SU-DHL-6 (cell line): ENCODE results near the gene CEP55.

Source experiments
- H2AFZ ChIP-seq: fragments of 200-600 bp; sonication (generic); 2 replicates; pipeline ENCODE4 v1.6.1; 2014; ENCODE audit warnings: low read depth, mild to moderate bottlenecking, moderate library complexity, mixed read lengths, antibody characterized with exemption, low read length; ENCODE audit not compliant: severe bottlenecking
- H3F3A ChIP-seq: fragments of 200-600 bp; shearing (Covaris generic); 2 replicates; pipeline ENCODE4 v1.6.0; 2016; ENCODE audit warnings: antibody characterized with exemption, mild to moderate bottlenecking; ENCODE audit not compliant: insufficient read depth
- H3K27ac ChIP-seq: fragments of 200-600 bp; sonication (generic); 2 replicates; pipeline ENCODE4 v1.5.1; 2016; ENCODE audit warnings: low read depth, mild to moderate bottlenecking, low read length, moderate library complexity, mixed read lengths
- H3K27me3 ChIP-seq: fragments of 200-600 bp; sonication (generic), shearing (Covaris generic); 2 replicates; pipeline ENCODE4 v1.6.0; 2014; ENCODE audit warnings: mild to moderate bottlenecking, low read length
- H3K36me3 ChIP-seq: fragments of 200-600 bp; sonication (generic); 2 replicates; pipeline ENCODE4 v1.6.1; 2014; ENCODE audit warnings: mild to moderate bottlenecking, low read length, mixed read lengths
- H3K4me2 ChIP-seq: fragments of 300-600, 200-600 bp; shearing (Covaris generic), sonication (generic); 2 replicates; pipeline ENCODE4 v1.6.0; 2014; ENCODE audit warnings: low read length, low read depth, mild to moderate bottlenecking; ENCODE audit not compliant: poor library complexity, severe bottlenecking
- H3K4me3 ChIP-seq: fragments of 200-600 bp; sonication (generic); 2 replicates; pipeline ENCODE4 v1.5.1; 2014; ENCODE audit warnings: antibody characterized with exemption, low read length, mild to moderate bottlenecking, mixed read lengths; ENCODE audit not compliant: insufficient read depth, poor library complexity, severe bottlenecking
- H3K79me2 ChIP-seq: fragments of 200-600 bp; sonication (generic); 2 replicates; pipeline ENCODE4 v1.6.1; 2014; ENCODE audit warnings: mild to moderate bottlenecking, low read length, moderate library complexity; ENCODE audit not compliant: insufficient read depth
- H3K9ac ChIP-seq: fragments of 200-600 bp; sonication (generic); 2 replicates; pipeline ENCODE4 v1.7.0; 2014; ENCODE audit warnings: mild to moderate bottlenecking, low read length
- H3K9me2 ChIP-seq: fragments of 200-600 bp; sonication (generic); replicated peaks from 2 replicates; pipeline ENCODE4 v1.6.1; 2014; ENCODE audit warnings: low read length; ENCODE audit not compliant: insufficient read depth
- H3K9me3 ChIP-seq: fragments of 200-600 bp; sonication (generic); 2 replicates; pipeline ENCODE4 v1.6.1; 2014; ENCODE audit warnings: low read length, mixed read lengths; ENCODE audit not compliant: insufficient read depth
- H4K20me1 ChIP-seq: fragments of 200-600 bp; sonication (generic); 2 replicates; pipeline ENCODE4 v1.6.1; 2014; ENCODE audit warnings: low read depth, mild to moderate bottlenecking, antibody characterized with exemption, low read length, moderate library complexity, mixed read lengths
- EZH2phosphoT487 ChIP-seq: fragments of 200-600 bp; sonication (generic), shearing (Covaris generic); conservative IDR thresholded peaks from 2 replicates; pipeline ENCODE4 v1.6.1; 2018; ENCODE audit warnings: mild to moderate bottlenecking, antibody characterized with exemption, low read length, moderate library complexity, mixed read lengths
- TF ChIP-seq, protein P1 (sequence below): fragments of 200-600 bp; sonication (generic); IDR thresholded peaks from one replicate; pipeline ENCODE4 v1.5.1; 2017; ENCODE audit warnings: antibody characterized with exemption, mild to moderate bottlenecking, low read length, moderate library complexity; ENCODE audit not compliant: insufficient read depth, poor library complexity, severe bottlenecking

Gene CEP55

DNA sequence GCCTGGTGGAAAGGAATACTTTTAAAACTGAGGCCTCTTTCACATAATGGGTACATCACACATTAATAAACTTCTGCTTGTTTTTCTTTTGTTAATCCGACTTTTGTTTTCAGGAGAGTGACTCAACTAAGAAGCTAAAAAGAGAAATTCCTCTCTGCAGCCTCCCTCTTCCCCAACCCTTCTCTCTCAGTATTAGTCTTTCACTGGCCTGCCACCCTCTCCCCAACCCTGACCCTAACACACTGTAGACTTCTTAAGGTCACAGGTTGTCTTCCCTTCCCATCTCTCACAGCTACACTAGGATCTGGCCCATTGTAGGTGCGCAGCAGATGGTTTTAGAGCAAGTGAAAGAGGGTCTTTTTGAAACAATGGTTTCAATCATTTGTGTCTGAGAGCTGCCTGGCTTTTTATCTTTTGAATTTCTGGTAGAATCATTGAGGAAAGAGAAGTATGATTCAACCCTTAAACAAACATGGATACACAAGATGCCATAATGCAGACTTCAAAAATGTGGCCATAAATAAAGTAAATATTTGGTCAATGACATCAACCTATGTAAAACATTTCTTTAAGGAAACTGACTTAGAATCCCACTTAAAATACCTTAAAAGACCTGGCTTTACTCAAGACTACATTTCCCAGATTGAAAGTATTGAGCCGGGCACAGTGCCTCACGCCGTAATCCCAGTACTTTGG, 52.1 kb downstream of the CEP55 start:
- H2AFZ ChIP-seq = no peak overlapping the region

DNA sequence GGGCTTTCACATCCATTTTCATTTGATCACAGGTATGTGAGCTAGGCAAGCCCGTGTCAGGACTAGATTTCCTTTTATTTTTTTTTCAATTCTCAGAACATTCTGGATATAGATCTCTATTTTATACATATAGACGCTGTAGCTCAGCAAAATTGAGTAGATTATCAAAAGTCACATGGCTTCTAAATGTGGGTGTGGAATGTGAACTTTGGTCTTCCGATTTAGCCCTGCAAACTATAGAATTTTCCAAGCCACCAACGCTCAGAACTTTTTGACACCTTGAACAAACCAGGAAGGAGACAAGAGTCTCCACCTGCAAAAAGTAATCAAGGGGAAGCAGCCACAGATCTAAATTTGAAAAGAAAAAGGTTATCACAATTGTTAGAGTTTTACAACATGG, 54.2 kb downstream of the CEP55 start:
- H3K9me2 ChIP-seq = no peaks in the 10 kb centered on the region
- H3K4me3 ChIP-seq = no peak overlapping the region
- no peak overlapping the region for H2AFZ ChIP-seq
- no peaks in the 10 kb centered on the region for H3F3A ChIP-seq
- H3K79me2 ChIP-seq = no peaks in the 10 kb centered on the region
- TF ChIP-seq, protein P1, sequence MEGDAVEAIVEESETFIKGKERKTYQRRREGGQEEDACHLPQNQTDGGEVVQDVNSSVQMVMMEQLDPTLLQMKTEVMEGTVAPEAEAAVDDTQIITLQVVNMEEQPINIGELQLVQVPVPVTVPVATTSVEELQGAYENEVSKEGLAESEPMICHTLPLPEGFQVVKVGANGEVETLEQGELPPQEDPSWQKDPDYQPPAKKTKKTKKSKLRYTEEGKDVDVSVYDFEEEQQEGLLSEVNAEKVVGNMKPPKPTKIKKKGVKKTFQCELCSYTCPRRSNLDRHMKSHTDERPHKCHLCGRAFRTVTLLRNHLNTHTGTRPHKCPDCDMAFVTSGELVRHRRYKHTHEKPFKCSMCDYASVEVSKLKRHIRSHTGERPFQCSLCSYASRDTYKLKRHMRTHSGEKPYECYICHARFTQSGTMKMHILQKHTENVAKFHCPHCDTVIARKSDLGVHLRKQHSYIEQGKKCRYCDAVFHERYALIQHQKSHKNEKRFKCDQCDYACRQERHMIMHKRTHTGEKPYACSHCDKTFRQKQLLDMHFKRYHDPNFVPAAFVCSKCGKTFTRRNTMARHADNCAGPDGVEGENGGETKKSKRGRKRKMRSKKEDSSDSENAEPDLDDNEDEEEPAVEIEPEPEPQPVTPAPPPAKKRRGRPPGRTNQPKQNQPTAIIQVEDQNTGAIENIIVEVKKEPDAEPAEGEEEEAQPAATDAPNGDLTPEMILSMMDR = no peak
- TF ChIP-seq EZH2phosphoT487 = no peak
- no peaks in the 10 kb centered on the region for H3K27me3 ChIP-seq
- H3K36me3 ChIP-seq = no peaks in the 10 kb centered on the region
- H3K27ac ChIP-seq = no peak overlapping the region
- no peaks in the 10 kb centered on the region for H3K9me3 ChIP-seq
- no peaks in the 10 kb centered on the region for H4K20me1 ChIP-seq
- no peak overlapping the region for H3K9ac ChIP-seq
- H3K4me2 ChIP-seq = no peak overlapping the region

More for the DNA sequence above, 52.1 kb downstream of the CEP55 start:
- no peaks in the 10 kb centered on the region for H3K9me3 ChIP-seq
- H3K9me2 ChIP-seq = no peaks in the 10 kb centered on the region
- no peak overlapping the region for H3K27ac ChIP-seq
- no peaks in the 10 kb centered on the region for H3K36me3 ChIP-seq
- no peaks in the 10 kb centered on the region for H3K79me2 ChIP-seq
- no peak overlapping the region for H3K4me2 ChIP-seq
- no peak for TF ChIP-seq EZH2phosphoT487
- H3F3A ChIP-seq = no peaks in the 10 kb centered on the region
- H4K20me1 ChIP-seq = no peaks in the 10 kb centered on the region
- no peak overlapping the region for H3K4me3 ChIP-seq
- no peak overlapping the region for H3K9ac ChIP-seq
- no peaks in the 10 kb centered on the region for H3K27me3 ChIP-seq

DNA sequence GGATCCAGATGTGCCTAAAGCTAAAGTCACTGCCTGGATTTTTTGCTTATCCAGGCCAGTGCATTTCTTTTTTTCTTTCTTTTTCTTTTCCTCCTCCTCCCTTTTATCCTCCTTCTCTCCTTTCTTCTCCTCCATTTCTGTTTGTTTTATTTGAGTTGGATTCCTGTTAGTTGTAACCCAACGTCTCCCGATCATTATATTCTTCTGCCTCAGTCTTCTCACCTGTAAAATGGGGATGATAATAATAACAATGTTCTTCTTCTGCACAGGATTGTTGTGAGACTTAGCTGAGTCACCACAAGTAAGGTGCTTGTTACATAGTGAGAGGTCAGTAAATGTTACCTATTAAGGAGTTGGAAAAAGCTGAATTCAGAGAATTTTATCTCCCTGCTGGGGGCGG, 56.4 kb downstream of the CEP55 start:
- no peaks in the 10 kb centered on the region for H3K9me2 ChIP-seq
- no peaks in the 10 kb centered on the region for H3K36me3 ChIP-seq
- H3K9ac ChIP-seq = no peak overlapping the region
- no peaks in the 10 kb centered on the region for H3K27me3 ChIP-seq
- no peaks in the 10 kb centered on the region for H3K9me3 ChIP-seq
- TF ChIP-seq, protein P1 = no peak
- H3F3A ChIP-seq = no peaks in the 10 kb centered on the region
- H3K27ac ChIP-seq = no peak overlapping the region
- H4K20me1 ChIP-seq = no peaks in the 10 kb centered on the region
- H3K4me3 ChIP-seq = no peak overlapping the region
- no peak overlapping the region for H2AFZ ChIP-seq
- no peak overlapping the region for H3K4me2 ChIP-seq
- H3K79me2 ChIP-seq = no peaks in the 10 kb centered on the region

DNA sequence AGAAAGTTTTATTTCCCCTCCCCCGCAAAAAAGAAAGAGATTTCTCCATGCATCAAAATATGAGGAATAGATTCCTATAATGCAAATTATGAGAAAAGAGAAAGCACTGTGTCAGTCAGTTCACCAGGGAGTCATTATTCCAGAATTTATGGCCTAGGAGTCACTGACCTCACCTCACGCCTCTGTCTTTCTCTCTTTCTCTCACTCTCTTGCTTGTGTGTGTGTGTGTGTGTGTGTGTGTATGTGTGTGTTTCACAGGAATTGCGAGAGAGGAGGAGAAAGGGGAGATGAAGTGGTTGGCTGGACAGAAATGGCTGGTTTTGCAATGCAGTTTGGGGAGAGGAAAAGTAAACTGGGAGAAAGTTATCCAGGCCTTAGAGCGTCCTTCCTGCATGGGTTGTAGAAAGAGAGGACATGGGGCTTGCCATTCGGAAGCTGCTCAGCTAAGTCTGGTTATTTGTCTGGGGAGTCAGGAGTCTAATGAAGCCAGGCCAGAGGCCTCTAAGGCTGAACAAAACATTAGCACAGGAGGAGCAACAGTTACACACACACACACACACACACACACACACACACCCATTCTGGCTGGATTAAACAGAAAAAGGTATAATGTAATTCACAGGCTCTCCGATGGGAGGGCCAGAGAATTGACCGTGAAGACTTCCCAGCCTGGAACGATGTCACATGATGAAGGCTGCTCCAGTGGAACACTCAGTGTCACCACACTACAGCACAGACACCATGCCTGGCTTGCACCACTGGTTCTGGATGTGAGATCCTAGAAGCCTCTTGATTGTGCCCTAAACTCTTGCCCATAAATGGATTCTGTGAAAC, 57.3 kb downstream of the CEP55 start:
- Histone ChIP-seq H4K20me1 (no peaks in the 10 kb centered on the region), H3K4me3 (no peak overlapping the region), H3K9me3 (no peaks in the 10 kb centered on the region), H3K4me2 (no peak overlapping the region), H3K27me3 (no peaks in the 10 kb centered on the region), H3K9me2 (no peaks in the 10 kb centered on the region), H3K9ac (no peak overlapping the region), H3K79me2 (no peaks in the 10 kb centered on the region), H3K27ac (no peak overlapping the region), H3K36me3 (no peaks in the 10 kb centered on the region), H3F3A (no peaks in the 10 kb centered on the region), H2AFZ (no peak overlapping the region)
- TF ChIP-seq EZH2phosphoT487 = no peak
- TF ChIP-seq, protein P1 = no peak
